CD4-positive, alpha-beta T cell (primary cell): ENCODE measurements around the gene SOS1. TPM values are rescaled to one million over a fixed set of nuclear protein-coding genes. Genes with fewer than 3 reads are reported as not detected.

Experiments used
- ATAC-seq: fragments of 200-7000 bp; cut with Tn5 transposase; one replicate; pipeline ENCODE4 v1.10.0; 2022; ENCODE audit warnings: mild to moderate bottlenecking; ENCODE audit not compliant: poor library complexity
- CTCF ChIA-PET: fragments of 350-600 bp; sonication (Branson Sonifier 250); formaldehyde crosslinking; loops from one replicate; lab custom pipeline; 2021; ENCODE audit warnings: antibody characterized with exemption, inconsistent platforms; lab: Charles Lee
- POLR2A ChIA-PET: fragments of 350-600 bp; sonication (Branson Sonifier 250); formaldehyde crosslinking; loops from one replicate; lab custom pipeline; 2021; ENCODE audit warnings: antibody characterized with exemption, inconsistent platforms; lab: Charles Lee
- DNase-seq, 14 experiments: peaks; one replicate each; pipeline ENCODE4 v3.0.0-alpha.2; 2013 to 2020; ENCODE audit warnings: mixed read lengths in 2 of 14
- H3K27ac ChIP-seq, 2 donors: one replicate each; pipeline versions ENCODE4 v1.5.1 to v1.7.0; 2013; ENCODE audit warnings: low read length in 2 of 2, low read depth in 1 of 2, mild to moderate bottlenecking in 1 of 2
- H3K27me3 ChIP-seq, 2 experiments: 1 replicate in 1 of 2; 2 replicates in 1 of 2; pipeline versions ENCODE4 v1.6.1 to v1.7.0; 2013; ENCODE audit warnings: low read length in 2 of 2, control low read depth in 1 of 2, mild to moderate bottlenecking in 1 of 2, moderate library complexity in 1 of 2; ENCODE audit not compliant: insufficient read depth in 2 of 2, control insufficient read depth in 1 of 2
- H3K36me3 ChIP-seq: one replicate; pipeline ENCODE4 v1.6.1; 2013; ENCODE audit warnings: low read length, control low read depth; ENCODE audit not compliant: insufficient read depth
- H3K4me1 ChIP-seq: one replicate; pipeline ENCODE4 v1.6.1; 2013; ENCODE audit warnings: low read length, control low read depth; ENCODE audit not compliant: insufficient read depth
- H3K4me3 ChIP-seq: one replicate; pipeline ENCODE4 v1.5.1; 2013; ENCODE audit warnings: mild to moderate bottlenecking, low read length, moderate library complexity
- H3K9me3 ChIP-seq, 2 experiments: 1 replicate in 1 of 2; 2 replicates in 1 of 2; pipeline versions ENCODE4 v1.6.1 to v1.7.0; 2013; ENCODE audit warnings: low read length in 2 of 2, mild to moderate bottlenecking in 2 of 2, control low read depth in 1 of 2, moderate library complexity in 1 of 2; ENCODE audit not compliant: control insufficient read depth in 1 of 2, insufficient read depth in 1 of 2
- H3K27ac Mint-ChIP-seq: one replicate; pipeline ENCODE4 v1.8.0; 2020; ENCODE audit warnings: mixed read lengths
- H3K27me3 Mint-ChIP-seq: one replicate; pipeline ENCODE4 v1.8.0; 2021; ENCODE audit warnings: mixed read lengths
- H3K36me3 Mint-ChIP-seq: one replicate; pipeline ENCODE4 v1.8.0; 2021; ENCODE audit warnings: low read depth, mixed read lengths
- H3K4me1 Mint-ChIP-seq: one replicate; pipeline ENCODE4 v1.8.0; 2021; ENCODE audit warnings: low read depth, mixed read lengths
- H3K4me3 Mint-ChIP-seq: one replicate; pipeline ENCODE4 v1.8.0; 2020; ENCODE audit warnings: mild to moderate bottlenecking, mixed read lengths
- H3K9me3 Mint-ChIP-seq: one replicate; pipeline ENCODE4 v1.8.0; 2020; ENCODE audit warnings: mixed read lengths
- CTCF ChIP-seq: fragments of 200-600 bp; IDR thresholded peaks from one replicate; pipeline ENCODE4 v1.8.0; 2022; ENCODE audit warnings: antibody characterized with exemption, mild to moderate bottlenecking
- intact Hi-C, 2 experiments: fragments of 100-400 bp; cut with DNase I in 1 of 2; cut with micrococcal nuclease in 1 of 2; formaldehyde crosslinking; loops; one replicate each; pipeline versions ENCODE4 v1.15.1 to v1.9.0; 2023 to 2025; cut with DNase I, micrococcal nuclease
- total RNA-seq, 174 experiments: library from RNA in 2 of 174; stranded (reverse) in 2 of 174; gene quantifications; one replicate each; pipeline ENCODE4 v1.2.3 and lab custom pipeline; 2021 to 2026

SOS1 gene
- total RNA-seq, 2 experiments from 2014 or later = 16.4 to 16.9 TPM

GRCh38 chr2:39115556-39115955 lies 5.3 kb downstream of the SOS1 start:
- H3K9me3 ChIP-seq = no peaks in the 10 kb centered on the region
- no peak overlapping the region for H3K4me3 Mint-ChIP-seq
- peaks cover 70% of the 10 kb centered on the region for H3K4me1 Mint-ChIP-seq
- ChIA-PET POLR2A (no interaction called here), CTCF (no interaction called here)
- H3K27me3 Mint-ChIP-seq = no peaks in the 10 kb centered on the region
- H3K27me3 ChIP-seq = no peaks in the 10 kb centered on the region
- H3K4me1 ChIP-seq = peaks cover 49% of the 10 kb centered on the region
- ATAC-seq (no peak), DNase-seq (no peak)
- no peak overlapping the region for H3K4me3 ChIP-seq
- intact Hi-C loops = no loop called here
- H3K27ac Mint-ChIP-seq = no peak overlapping the region
- TF ChIP-seq CTCF = no peak
- no peak overlapping the region for H3K27ac ChIP-seq
- H3K36me3 ChIP-seq = peaks cover 18% of the 10 kb centered on the region
- peaks cover 46% of the 10 kb centered on the region for H3K36me3 Mint-ChIP-seq
- H3K9me3 Mint-ChIP-seq = no peaks in the 10 kb centered on the region

DNA sequence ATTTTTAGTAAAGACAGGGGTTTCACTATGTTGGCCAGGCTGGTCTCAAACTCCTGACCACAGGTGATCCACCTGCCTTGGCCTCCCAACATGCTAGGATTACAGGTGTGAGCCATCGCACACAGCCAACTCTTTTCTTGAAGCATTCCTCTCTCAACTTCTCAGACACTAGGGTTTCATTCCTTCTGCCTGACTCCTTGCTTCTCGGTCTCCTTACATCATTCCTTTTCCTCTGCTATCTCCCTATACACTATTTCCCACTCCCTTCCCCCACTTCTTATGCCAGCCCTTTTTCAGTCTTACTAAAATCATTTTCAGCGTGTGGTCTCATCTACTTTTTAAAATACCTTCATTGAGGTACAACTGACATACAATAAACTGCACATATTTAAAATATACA lies 6.1 kb downstream of the SOS1 start:
- Mint-ChIP-seq H3K4me1 (peaks cover 77% of the 10 kb centered on the region), H3K27ac (peak overlapping the region; percentile 42), H3K36me3 (peaks cover 45% of the 10 kb centered on the region), H3K4me3 (no peak overlapping the region), H3K9me3 (no peaks in the 10 kb centered on the region), H3K27me3 (no peaks in the 10 kb centered on the region)
- H3K4me3 ChIP-seq = no peak overlapping the region
- no peak for TF ChIP-seq CTCF
- ChIA-PET CTCF (no interaction called here), POLR2A (interaction anchor here (1.7 kb wide), 1 partner anchor 10 kb away, joined by 6 read pairs; no protein-coding TSS in a partner anchor)
- no peaks in the 10 kb centered on the region for H3K27me3 ChIP-seq
- H3K27ac ChIP-seq = no peak overlapping the region
- ATAC-seq (no peak), DNase-seq (no peak)
- peaks cover 18% of the 10 kb centered on the region for H3K36me3 ChIP-seq
- peaks cover 47% of the 10 kb centered on the region for H3K4me1 ChIP-seq
- H3K9me3 ChIP-seq = no peaks in the 10 kb centered on the region
- intact Hi-C loops = no loop called here

- peaks cover 11% of the 10 kb centered on the region for H3K36me3 ChIP-seq
- Mint-ChIP-seq H3K4me1 (peaks cover 71% of the 10 kb centered on the region), H3K4me3 (no peak overlapping the region), H3K9me3 (no peaks in the 10 kb centered on the region), H3K36me3 (peaks cover 28% of the 10 kb centered on the region), H3K27me3 (no peaks in the 10 kb centered on the region), H3K27ac (peak overlapping the region; percentile 43)
- ATAC-seq = no peak
- H3K27me3 ChIP-seq = no peaks in the 10 kb centered on the region
- no peak overlapping the region for H3K27ac ChIP-seq
- no peak overlapping the region for H3K4me3 ChIP-seq
- intact Hi-C loops = no loop called here
- no peak for DNase-seq
- ChIA-PET POLR2A (interaction anchor here (0.7 to 1.5 kb wide), 4 partner anchors 9 to 119 kb away, joined by 3 to 8 read pairs (median 6); partner anchors contain the start of gene SOS1), CTCF (interaction anchor here (1.4 kb wide), 1 partner anchor 9 kb away, joined by 4 read pairs; no protein-coding TSS in a partner anchor)
- peaks cover 41% of the 10 kb centered on the region for H3K4me1 ChIP-seq
- TF ChIP-seq CTCF = no peak
- H3K9me3 ChIP-seq = no peaks in the 10 kb centered on the region
These were observed 11.3 kb downstream of the SOS1 start for GRCh38 chr2:39109537-39109936.
